HG03457 (cell line): Measurements from ENCODE around the gene KRTAP10-9.
"Not testable (repeated sequence)": the region's sequence is repeated elsewhere in the genome, so short reads cannot be mapped to it uniquely, and the experiment has no call there.

Source experiments
- ATAC-seq: cut with Tn5 transposase; IDR thresholded peaks from one replicate; pipeline ENCODE4 v1.9.1; 2021; ENCODE audit warnings: moderate number of reproducible peaks; ENCODE audit not compliant: unreplicated experiment

KRTAP10-9 gene

DNA sequence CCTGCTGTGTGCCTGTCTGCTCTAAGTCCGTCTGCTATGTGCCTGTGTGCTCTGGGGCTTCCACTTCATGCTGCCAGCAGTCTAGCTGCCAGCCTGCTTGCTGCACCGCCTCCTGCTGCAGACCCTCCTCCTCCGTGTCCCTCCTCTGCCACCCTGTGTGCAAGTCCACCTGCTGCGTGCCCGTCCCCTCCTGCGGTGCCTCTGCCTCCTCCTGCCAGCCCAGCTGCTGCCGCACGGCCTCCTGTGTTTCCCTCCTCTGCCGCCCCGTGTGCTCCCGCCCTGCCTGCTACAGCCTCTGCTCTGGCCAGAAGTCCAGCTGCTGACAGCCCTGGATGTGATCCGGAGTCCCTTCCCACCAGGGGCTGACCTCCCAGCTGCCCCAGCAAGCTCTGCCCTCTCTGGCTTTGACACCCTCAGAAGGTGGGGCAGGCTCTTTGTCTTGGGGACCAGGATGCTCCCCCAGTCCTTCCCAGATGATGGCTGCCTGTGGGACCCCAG, 11.0 kb downstream of the KRTAP10-9 start:
- not testable (repeated sequence) for ATAC-seq

DNA sequence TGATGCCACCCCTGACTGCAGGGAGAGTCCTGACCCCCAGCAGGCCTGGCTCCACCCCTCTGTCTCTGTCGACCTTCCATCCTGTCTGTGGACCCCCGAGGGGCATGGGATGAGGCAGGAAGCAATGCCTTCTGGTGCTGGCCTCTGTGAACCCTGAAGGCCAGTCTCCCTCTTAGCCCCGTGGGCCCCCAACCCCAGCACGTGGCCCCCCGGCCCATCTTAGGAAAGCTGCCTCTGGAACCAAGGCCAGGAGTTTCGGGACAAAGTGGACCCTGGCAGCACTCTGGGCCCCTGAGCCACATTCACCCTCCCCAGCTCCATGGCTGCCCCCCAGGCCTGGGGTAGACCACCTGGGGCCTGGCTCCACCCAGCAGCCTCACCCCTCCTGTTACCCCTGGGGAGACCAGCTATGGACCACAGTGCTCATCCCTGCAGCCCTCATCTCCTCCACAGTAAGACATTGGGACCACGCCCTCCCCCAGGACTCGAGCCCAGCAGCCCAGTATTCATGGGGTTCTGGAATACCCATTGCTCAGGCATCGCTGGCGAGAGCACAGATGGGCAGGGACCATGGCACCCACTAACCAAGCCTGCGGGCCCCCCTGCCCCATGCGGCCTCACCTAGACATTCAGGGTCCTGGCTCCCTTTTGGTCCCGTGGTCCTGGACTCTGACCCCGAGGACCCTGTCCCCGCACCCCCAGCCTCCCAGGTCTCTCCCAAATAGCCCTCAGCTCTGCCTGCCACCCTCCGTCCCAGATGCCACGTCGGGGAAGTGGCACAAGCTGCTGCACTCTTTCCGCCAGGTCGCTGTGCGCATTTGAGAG, 11.8 kb downstream of the KRTAP10-9 start:
- ATAC-seq = not testable (repeated sequence)

DNA sequence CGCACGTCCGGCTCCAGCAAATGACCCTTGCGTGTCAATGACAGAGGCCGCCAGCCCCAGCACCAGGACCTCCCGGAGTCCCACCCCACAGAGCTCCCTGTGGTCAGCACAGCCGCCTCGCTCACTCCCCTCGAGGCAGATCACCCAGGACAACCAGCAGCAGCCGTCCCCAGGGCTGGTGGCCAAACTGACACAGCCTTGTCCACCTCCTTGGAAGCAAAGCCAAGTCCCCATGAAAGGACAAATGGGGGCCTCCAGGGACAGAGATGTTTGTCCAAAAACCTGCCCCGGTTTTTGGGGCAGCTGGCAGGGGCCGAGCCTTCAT, 12.4 kb downstream of the KRTAP10-9 start:
- no peak for ATAC-seq

DNA sequence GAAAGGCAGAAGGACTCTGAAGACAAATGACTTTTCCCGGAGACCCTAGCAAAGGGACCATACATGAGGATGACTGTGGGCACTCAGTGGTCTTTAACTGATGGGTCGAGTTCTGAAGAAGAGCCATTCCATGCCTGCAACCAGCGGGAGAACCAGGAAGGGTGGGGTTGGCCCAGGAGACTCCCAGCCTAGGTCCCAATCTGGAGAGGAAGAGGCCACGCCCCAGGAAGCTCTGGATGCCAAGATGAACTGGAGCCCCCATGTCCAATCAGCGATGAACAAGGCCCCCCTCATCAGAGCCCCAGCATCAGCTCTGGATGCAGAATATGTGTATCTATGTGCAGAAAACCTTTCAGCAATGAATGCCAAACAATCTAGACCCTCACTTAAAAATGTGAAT, 13.9 kb downstream of the KRTAP10-9 start:
- no peak for ATAC-seq

DNA sequence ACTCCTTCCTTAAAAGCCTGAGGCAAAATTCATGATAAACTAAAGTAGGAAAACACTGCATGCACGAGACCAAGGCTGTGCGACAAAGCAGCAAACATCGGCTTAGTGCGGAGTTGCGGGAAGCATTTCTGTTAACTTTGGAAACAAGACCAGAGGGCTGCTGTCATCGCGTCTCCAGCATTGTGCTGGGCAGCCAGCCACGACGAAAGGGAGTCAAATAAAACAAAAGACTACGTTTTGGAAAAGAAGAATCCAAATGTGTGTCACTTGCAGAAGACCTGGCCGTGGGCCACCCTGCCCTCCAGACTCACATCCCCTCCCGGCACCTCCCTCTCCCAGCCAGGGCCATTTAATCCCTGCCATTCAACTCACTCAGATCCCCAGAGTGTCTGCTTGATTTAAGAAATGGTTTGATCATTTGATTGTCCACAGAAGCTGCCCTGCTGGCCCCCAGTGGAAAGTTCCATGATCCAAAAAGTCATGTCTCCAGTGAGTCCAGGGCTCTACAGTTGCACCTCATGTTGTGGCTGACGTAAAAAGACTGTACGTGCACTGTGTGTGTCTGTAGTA, 16.9 kb downstream of the KRTAP10-9 start:
- no peak for ATAC-seq

DNA sequence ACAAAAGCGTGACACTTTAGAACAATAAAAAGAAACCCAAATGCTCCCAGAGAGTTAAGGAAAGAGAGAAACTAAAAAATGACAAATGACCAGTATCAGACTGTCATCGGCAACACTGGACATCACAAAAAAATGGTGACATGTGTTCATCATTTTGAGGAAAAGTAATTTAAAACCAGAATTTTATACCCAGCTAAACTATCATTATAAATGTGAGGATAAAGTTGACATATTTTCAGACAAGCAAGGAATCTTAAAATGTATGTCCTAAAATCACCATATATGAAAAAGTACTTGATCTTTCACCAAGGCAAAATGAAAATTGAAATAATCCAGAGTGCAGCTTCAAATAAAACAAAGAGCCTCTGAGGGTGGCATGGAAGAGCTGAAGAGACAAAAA, 18.0 kb downstream of the KRTAP10-9 start:
- no peak for ATAC-seq

DNA sequence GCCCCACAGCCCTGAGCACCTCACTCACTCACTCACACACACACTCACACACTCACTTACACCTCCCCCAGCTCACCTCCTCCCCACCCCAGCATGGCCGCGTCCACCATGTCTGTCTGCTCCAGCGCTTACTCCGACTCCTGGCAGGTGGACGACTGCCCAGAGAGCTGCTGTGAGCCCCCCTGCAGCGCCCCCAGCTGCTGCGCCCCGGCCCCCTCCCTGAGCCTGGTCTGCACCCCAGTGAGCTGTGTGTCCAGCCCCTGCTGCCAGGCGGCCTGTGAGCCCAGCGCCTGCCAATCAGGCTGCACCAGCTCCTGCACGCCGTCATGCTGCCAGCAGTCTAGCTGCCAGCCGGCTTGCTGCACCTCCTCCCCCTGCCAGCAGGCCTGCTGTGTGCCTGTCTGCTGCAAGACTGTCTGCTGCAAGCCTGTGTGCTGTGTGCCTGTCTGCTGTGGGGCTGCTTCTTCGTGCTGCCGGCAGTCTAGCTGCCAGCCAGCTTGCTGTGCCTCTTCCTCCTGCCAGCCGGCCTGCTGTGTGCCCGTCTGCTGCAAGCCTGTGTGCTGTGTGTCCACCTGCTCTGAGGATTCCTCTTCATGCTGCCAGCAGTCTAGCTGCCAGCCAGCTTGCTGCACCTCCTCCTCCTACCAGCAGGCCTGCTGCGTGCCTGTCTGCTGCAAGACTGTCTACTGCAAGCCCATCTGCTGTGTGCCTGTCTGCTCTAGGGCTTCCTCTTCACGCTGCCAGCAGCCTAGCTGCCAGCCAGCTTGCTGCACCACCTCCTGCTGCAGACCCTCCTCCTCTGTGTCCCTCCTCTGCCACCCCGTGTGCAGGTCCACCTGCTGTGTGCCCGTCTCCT, 19.7 kb downstream of the KRTAP10-9 start, which contains the start of gene KRTAP10-11:
TSS of gene KRTAP10-11 (plus strand) at position 49 of the 856 bp plus-strand sequence. CDS start at position 94, 45 bp downstream.
- ATAC-seq = not testable (repeated sequence)

DNA sequence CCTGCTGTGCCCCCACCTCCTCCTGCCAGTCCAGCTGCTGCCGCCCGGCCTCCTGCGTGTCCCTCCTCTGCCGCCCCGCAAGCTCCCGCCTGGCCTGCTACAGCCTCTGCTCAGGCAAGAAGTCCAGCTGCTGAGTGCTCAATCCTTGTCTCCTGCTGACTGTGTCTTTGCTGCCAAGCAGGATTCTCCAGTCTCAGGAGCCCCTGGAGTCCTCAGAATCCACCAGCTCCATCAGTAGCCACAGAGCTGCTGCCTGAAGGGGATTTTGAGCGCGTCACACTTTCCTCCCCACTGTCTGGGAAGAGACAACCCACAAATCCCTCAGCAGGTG, 20.3 kb downstream of the KRTAP10-9 start:
- ATAC-seq = no peak

DNA sequence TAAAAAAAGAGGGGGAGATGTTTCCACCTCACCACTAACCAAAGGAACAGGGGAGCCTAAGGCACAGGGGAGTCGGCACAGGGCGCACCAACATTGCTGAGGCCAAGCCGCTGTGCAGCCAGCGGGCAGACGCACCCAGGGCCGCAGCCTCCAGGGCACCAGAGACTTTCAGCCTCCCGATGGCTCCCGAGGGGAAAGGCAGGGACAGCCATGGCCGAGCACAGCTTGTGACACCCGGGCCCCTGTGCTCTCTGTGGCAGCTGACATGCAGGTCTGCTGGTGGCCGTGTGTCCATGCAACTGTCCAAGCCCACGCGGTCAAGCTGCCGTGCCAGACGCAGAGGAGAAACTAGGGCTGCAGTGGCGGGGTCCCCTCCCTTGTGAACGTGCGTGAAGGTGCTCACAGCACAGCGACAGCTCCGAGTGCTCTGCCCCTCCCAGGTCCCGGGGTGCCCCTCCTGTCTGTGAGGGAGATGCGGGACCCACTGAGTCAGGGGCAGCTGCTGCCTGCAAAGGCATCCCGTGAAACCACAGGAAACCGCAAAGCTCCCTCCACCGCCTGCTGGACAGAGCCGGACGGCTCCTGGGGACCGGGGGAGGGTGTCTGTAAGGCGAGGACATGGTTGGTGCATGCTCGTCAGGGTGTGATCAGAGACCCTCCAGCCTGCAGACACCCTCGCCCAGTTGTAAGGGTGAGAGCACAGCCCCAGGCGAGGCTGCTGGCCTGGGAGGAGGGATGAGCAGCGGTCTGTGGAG, 21.8 kb downstream of the KRTAP10-9 start:
- no peak for ATAC-seq

DNA sequence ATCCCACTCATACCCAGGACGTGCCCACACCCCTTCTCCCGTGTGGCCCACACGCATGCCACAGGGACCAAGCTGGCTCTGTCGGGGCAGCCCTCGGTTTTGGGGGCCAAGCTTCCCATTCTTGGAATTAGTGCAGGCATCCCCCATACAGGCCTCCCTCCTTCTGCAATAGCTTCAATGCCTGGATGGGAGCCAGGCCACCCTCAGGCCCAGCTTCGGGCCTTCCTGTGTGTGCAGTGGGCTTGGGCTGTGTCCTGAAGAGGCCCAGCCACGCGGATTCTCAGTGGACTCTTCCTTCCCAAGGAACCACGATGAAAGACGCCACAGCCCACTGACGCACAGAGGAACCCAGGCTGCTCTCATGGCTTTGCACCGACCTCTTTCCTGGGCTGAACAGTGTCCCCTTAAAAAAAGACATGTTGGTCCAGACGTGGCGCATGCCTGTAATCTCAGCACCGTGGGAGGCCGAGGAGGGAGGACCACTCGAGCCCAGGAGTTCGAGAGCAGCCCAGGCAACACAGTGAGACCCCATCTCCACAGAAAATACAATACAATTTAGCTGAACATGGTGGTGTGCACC, 22.7 kb downstream of the KRTAP10-9 start:
- ATAC-seq = no peak

DNA sequence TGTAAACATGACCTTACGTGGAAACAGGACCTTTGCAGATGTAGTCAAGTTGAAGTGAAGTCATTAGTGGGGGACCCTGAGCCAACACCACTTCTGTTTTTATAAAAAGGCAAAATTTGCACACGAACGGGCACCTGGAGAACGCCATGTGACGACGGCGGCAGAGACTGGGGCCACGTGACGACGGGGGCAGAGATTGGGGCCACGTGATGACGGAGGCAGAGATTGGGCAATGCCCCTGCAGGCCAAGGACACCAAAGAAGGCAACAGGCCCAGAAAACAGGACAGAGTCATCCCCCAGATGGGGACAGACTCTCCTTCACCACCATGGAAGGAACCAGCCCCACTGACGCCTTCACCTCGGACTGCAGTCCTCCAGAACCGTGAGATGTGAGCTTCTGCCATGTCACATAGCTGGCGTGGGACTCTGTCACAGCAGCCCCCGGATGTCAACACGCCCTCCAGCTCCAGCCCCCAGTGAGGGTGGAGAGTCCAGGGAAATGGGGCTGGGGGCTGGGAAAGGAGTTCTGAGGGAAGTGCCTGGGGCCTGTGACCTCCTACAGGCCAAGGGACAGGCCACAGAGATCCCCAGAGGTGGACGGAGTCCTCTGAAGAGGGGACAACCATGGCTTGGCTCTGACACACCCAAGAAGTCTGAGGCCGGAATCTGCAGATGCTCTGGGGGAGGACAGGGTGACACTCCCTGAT, 23.5 kb downstream of the KRTAP10-9 start:
- no peak for ATAC-seq

DNA sequence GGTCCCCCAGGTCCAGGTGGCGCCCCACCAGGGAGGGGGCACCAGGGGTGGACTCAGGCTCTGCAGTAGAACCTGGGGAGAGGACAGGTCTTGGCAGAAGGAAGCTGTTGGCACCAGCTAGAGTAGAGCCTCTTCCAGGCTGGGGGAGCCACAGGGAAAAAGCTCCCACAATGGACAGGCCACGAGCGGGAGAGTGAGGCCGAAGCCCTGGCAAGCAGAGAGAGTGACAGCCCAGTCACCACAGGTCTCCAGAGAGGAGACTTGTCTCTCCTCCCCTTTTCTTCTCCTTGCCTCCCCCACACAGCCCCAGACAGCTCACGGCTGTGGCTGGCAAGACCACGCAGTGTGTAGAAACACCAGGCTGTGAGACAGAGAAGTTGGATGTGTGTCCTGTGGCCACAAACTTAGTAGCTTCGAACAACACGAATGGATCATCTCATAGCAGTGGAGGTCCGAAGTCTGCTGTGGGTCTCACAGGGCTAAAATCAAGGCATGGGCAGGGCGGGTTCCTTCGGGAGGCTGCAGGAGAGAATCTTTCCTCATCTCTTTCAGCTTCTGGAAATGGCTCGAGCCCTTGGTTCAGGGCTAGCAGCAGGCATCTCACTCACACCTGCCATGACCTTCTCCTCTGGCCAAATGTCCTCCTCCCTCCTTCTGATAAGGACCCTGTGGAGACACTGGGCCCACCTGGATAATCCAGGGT, 24.2 kb downstream of the KRTAP10-9 start:
- ATAC-seq = no peak

DNA sequence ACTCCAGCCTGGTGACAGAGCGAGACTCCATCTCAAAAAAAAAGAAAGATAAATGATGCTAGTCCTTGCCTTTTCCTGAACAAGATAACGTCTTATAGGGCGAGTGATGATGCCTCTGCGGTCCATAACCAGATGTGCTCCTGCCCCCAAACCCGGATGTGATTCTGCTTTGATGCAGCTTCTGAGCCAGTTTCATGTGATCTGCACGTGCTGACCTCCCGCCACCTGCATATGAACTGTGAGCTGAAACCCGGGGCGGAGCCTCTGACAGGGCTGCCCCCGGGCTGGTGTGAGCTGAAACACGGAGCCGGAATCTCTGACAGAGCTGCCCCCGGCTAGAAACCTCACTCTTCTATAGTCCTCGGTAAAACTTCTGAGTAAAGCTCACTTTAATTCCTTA, 26.2 kb downstream of the KRTAP10-9 start:
- no peak for ATAC-seq

DNA sequence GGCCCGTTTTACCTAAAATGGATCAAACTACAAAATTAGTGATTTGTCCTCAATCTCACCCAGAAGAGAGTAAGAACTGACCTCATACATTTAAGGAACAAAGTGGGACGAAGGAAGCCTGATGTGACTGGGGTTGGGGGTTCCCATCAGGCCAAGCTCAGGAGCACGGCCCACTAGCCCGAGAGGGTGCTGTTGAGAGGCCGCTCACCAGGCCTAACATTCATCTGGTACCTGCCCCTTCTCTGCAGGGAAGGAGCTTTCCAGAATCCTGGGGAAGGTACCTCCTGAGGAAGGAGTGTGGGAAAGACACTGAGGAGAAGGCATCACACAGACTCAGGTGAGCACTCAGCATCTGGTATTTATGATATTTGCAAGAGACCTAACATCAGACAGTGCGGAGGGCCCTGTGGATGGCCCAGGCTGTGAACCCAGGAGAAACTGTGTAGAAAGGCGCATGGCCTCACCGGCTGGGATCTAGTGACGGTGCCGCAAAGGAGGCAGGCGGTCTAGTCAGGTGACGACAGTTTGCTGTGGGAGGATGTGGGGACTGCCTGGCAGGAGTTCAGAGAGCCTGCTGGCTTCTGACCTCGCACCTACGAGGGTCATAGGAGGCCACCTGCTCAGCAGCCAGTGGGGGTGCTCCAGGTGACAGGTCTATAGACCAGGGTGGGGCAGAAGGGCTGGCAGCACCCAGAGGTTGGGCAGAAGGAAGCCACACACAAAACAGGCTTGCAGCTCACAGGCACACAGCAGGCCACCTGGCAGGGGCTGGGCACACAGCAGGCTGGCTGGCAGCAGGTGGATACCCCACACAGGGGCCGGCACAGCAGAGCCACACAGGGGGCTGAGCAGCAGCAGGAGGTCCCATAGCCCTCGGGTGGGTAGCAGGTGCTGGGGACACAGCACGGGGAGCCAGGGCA, 27.0 kb downstream of the KRTAP10-9 start:
- no peak for ATAC-seq

DNA sequence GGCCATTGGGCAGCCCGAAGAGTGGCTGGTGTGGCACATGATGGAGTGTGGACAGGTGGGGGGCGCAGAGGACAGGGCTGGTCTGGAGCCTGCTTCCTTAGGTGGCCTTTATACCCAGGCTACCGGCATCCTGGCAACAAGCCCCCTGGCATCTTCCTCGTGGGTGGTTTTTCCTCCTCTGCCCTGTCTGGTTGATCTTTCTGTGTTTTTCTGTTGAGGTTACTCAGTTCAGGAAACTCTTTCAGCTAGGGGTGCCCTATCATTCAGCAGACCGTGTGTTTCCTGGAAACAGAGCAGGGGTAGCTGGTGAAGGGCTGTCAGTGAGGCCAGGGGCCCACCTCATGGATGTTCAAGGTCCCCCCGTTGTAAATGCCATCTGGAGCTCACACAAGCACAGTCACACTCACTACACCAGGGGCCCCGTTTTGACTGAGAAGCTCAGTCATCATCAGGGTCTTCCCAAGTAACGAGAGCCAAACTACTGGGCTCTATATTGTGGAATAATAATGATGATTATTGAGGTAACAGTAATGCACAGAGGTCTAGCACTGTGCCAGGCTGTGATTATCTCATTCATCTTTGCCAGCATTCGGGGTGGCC, 27.8 kb downstream of the KRTAP10-9 start, which contains the start of gene KRTAP12-4:
TSS of gene KRTAP12-4 (minus strand) at position 84 of the 600 bp plus-strand sequence. CDS start at position 39, 45 bp downstream.
- no peak for ATAC-seq

DNA sequence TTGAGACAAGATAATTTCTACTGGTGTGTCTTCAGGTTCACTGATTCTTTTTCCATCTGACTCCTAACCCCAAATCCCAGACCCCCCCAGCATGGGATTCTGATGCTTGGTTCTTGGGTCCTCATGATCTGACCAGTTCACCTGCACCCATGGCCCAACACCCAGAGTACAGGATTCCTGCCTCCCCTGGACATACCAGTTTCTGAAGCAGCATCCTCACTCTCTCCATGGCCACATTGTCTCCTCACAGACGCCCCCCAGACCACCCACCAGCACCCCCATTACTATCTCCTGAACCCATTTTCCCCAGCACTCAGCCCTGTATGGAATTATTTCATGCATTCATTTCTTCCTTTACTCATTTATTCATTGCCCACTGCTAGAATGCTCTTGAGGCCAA, 30.0 kb downstream of the KRTAP10-9 start:
- ATAC-seq = no peak

DNA sequence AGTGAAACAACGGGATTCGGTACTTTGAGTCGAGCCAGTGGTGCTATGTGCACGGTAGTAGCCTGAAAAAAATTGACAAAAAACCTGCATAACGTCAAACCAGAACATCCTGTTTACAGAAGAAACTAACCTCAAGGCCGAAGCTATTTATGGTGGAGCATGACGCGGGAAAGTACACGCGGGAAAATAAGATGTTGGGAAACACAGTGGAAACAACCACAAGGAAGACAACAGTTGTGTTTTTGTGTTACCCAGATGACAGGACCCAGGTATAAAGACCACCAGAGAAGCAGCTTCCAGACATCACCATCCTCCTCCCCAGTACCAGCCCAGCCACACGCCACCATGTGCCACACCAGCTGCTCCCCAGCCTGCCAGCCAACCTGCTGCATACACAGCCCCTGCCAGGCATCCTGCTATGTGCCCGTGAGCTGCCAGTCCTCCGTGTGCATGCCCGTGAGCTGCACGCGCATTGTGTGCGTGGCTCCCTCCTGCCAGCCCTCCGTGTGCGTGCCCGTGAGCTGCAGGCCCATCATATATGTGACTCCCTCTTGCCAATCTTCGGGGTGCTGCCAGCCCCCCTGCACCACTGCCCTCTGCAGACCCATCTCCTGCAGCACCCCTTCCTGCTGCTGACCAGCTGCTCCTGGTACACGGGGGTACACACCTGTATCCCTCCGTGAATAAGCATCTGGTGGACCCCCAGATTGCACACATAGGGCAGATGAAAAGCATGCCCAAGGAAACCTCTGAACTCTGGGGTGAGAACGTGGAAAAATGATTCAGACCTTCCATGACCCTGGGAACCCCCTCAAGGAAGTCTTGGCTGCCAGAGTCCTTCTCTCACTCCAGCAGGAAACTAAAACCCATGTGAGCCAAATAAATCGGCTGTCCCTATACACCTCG, 31.0 kb downstream of the KRTAP10-9 start, which contains the start of gene KRTAP12-3:
TSS of gene KRTAP12-3 (plus strand) at position 298 of the 906 bp plus-strand sequence. CDS start at position 346, 48 bp downstream.
- no peak for ATAC-seq
